ENCODE results near the gene NCKAP5.

GRCh38 chr2:132676999-132677398, 891.3 kb downstream of the NCKAP5 start:
- TF ChIP-seq CTCF (IDR thresholded peaks at IDR 0.05; ENCODE audit: low read depth, low read length, missing input control) (no peak), TAF1 (conservative IDR thresholded peaks at IDR 0.05) (no peak), YY1 (IDR thresholded peaks at IDR 0.05) (no peak), MAX (IDR thresholded peaks at IDR 0.05) (no peak)
